Fibroblast of mammary gland (primary cell): ENCODE results near the gene APBA2.

Experiments
- DNase-seq: peaks from one replicate; pipeline ENCODE4 v3.0.0-alpha.2; 2010; ENCODE audit warnings: low read depth
- H3K4me3 ChIP-seq: 2 replicates; pipeline ENCODE4 v1.5.1; 2011; ENCODE audit warnings: low read depth, mild to moderate bottlenecking, low read length, moderate library complexity; ENCODE audit not compliant: control insufficient read depth
- TF ChIP-seq, protein P1 (sequence below): conservative IDR thresholded peaks from 2 replicates; pipeline ENCODE4 v1.5.1; 2011; ENCODE audit warnings: low read depth, low read length, inconsistent platforms; ENCODE audit not compliant: control insufficient read depth, insufficient read depth

The APBA2 gene

DNA sequence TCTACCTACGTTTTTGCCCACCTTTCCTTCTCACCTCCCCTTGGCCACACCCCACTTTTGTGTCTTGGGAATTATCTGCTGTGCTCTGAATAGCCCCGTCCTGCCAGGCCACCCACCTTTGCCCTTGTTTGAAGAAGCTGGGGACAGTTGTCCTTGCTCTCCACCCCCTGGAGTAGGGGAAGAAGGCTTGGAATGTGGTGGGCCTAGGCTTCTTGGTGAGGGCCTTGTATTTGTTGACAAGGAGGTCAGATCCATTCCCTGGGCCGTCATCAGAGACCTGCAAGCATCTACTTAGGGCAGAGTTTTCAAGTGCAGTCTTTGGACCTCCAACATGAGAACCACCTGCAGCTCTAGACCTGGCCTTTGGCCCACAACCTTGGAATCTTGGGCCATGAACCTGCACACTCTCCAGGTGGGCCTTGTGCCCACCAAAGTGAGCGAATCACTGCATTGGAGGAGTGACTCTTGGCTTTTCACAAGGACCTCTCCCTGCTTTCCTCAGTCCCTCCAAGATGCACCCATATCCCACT is 160.6 kb downstream of the APBA2 start:
- TF ChIP-seq, protein P1, sequence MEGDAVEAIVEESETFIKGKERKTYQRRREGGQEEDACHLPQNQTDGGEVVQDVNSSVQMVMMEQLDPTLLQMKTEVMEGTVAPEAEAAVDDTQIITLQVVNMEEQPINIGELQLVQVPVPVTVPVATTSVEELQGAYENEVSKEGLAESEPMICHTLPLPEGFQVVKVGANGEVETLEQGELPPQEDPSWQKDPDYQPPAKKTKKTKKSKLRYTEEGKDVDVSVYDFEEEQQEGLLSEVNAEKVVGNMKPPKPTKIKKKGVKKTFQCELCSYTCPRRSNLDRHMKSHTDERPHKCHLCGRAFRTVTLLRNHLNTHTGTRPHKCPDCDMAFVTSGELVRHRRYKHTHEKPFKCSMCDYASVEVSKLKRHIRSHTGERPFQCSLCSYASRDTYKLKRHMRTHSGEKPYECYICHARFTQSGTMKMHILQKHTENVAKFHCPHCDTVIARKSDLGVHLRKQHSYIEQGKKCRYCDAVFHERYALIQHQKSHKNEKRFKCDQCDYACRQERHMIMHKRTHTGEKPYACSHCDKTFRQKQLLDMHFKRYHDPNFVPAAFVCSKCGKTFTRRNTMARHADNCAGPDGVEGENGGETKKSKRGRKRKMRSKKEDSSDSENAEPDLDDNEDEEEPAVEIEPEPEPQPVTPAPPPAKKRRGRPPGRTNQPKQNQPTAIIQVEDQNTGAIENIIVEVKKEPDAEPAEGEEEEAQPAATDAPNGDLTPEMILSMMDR = no peak
- DNase-seq = no peak
- no peak overlapping the region for H3K4me3 ChIP-seq

DNA sequence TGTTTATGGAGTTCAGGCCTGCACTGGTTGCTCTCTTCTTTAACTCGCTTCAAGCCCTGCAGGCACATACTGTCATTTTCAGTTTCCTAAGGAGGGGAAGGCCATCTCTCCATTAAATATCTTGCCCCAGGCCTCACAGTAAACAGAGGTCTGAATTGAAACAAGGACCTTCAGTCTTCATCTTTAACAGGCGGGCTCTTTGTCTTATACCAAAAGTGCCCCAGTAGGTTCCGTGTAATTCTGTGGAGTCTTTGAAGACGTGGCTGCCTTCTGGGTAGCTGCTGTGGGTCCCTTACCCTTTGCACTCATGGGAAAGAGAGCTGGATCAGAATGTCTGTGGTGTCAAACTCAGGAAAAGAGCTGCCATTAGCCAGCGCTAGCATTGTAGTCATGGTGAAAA is 161.2 kb downstream of the APBA2 start:
- TF ChIP-seq, protein P1 = no peak
- H3K4me3 ChIP-seq = no peak overlapping the region
- no peak for DNase-seq

DNA sequence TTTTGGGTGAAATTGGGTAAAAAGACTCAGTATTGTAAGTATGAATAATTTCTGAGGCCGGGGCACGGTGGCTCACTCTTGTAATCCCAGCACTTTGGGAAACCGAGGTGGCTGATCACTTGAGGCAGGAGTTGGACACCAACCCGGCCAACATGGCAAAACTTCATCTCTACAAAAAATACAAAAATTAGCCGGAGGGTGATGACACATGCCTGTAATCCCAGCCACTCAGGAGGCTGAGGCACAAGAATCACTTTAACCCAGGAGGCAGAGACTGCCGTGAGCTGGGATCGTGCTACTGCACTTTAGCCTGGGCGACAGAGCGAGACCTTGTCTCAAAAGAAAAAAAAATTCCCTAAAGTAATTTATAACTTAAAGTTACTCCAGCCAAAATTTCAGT is 162.2 kb downstream of the APBA2 start:
- DNase-seq = no peak
- TF ChIP-seq, protein P1 = no peak
- no peak overlapping the region for H3K4me3 ChIP-seq

DNA sequence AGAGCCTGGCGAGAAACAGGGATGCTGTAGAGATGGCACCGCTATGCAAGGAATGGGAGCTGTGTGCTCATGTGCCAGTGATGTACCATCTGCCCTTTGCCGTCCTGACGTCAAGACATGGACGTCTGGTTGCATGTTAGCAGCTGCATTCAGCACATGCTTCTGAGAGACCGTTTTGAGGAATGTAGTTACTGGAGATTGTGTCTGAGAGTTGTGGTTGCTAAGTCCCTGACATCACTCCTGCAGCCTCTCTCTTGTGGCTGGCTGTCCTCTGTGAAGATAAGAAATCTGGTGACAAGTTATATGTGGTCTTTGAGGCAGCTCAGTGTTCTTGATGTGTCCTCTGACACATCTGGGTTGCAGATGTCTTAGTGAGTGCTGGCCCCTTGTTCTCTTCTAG is 165.1 kb downstream of the APBA2 start:
- no peak for DNase-seq
- TF ChIP-seq, protein P1 = no peak
- H3K4me3 ChIP-seq = no peak overlapping the region

DNA sequence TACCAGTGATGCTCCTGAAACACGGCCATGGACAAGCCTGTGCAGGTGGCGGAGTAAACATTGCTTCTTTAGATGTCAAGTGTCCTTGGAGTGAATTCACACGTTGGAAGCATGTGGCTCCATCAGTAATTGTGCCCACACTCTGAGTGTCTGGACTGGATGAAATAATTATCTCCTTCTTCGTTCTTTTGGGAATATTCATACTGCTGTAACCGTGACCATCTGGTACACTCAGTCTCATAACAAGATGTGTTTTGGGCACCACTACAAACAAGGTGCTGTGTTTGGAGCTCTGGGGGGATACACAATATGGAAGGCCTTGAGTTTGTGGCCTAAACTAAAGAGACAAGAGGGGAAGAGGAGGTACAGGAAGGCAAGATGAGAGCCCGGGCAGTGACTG is 165.6 kb downstream of the APBA2 start:
- TF ChIP-seq, protein P1 = no peak
- no peak overlapping the region for H3K4me3 ChIP-seq
- no peak for DNase-seq

DNA sequence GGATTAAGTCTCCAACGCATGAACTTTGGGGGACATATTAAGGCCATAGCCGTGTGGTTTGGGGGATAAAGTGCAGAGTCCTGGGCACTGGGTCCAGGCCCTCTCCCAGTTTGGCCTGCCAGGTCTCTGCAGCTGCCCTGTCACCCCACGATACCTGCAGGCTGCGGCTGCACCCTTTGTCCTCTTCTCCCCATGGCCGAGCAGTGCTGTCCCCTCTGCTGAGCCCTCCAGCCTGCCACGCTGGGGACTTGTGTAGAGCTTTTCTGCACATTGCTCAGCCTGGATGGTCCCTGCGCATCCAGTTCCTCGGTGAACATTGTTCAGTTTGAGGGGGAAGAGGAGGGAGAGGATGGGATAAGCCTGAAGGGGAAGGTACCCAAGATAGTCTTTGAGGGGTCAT is 167.2 kb downstream of the APBA2 start:
- no peak overlapping the region for H3K4me3 ChIP-seq

More for the DNA sequence above, 167.2 kb downstream of the APBA2 start:
- DNase-seq = no peak
- TF ChIP-seq, protein P1 = no peak
